ENCODE measurements around the gene ARSJ. TPM values are rescaled to one million over a fixed set of nuclear protein-coding genes. Genes with fewer than 3 reads are reported as not detected.

Gene ARSJ
- total and polyA plus RNA-seq, 2 of the 8 experiments (the other 6 are each of a cell fraction or from before 2014, with no cell fraction given) = 1.4 to 6.3 TPM

- ChIA-PET CTCF (ENCODE audit: partially characterized antibody) (interaction anchor here (0.6 to 2.1 kb wide), 4 partner anchors 19 to 79 kb away, joined by 3 to 4 read pairs (median 3); no protein-coding TSS in a partner anchor), POLR2A (ENCODE audit: partially characterized antibody) (no interaction called here)
- Histone ChIP-seq H3K4me3 (ENCODE audit: extremely low read depth in 1 of 4, insufficient read depth in 2 of 4, low read depth in 3 of 4, low read length in 4 of 4) (no peak overlapping the region), H4K91ac (replicated peaks; ENCODE audit: insufficient read length, low read length) (no peak overlapping the region), H3K23me2 (ENCODE audit: low read depth, low read length) (no peaks in the 10 kb centered on the region), H2AFZ (ENCODE audit: low read length) (no peak overlapping the region), H3K18ac (ENCODE audit: extremely low read depth, low read length) (no peak overlapping the region), H2BK120ac (replicated peaks; ENCODE audit: low read depth, low read length) (no peak overlapping the region), H2BK15ac (ENCODE audit: low read length) (no peak overlapping the region), H3K56ac (replicated peaks; ENCODE audit: insufficient read length, low read depth, low read length) (no peak overlapping the region), H2BK12ac (ENCODE audit: low read depth, low read length) (no peak overlapping the region), H4K5ac (ENCODE audit: insufficient read length, low read depth, low read length) (no peak overlapping the region), H3K79me1 (ENCODE audit: low read depth, low read length) (no peaks in the 10 kb centered on the region), H3K79me2 (ENCODE audit: control insufficient read depth in 1 of 2, insufficient read depth in 2 of 2, low read length in 2 of 2) (no peaks in the 10 kb centered on the region), H3K4me2 (ENCODE audit: insufficient read depth in 1 of 2, low read depth in 2 of 2, low read length in 2 of 2) (no peak overlapping the region), H3K4ac (replicated peaks; ENCODE audit: insufficient read length, low read depth, low read length) (no peak overlapping the region), H2AK5ac (ENCODE audit: low read depth, low read length) (no peak overlapping the region), H2BK5ac (ENCODE audit: low read depth, low read length) (no peak overlapping the region), H3K27me3 (replicated peaks in 1 of 4; ENCODE audit: control insufficient read depth in 3 of 4, extremely low read depth in 1 of 4, insufficient read depth in 3 of 4, low read length in 3 of 4) (no peaks in the 10 kb centered on the region), H3K14ac (ENCODE audit: insufficient read length) (no peak overlapping the region), H3K27ac (ENCODE audit: low read depth, low read length) (no peak overlapping the region), H3K9ac (replicated peaks in 1 of 4; ENCODE audit: extremely low read depth in 1 of 4, low read depth in 3 of 4, low read length in 3 of 4) (no peak overlapping the region), H4K8ac (ENCODE audit: extremely low read depth, insufficient read depth, low read length) (no peak overlapping the region), H2BK20ac (ENCODE audit: low read length) (no peak overlapping the region), H3K36me3 (ENCODE audit: control insufficient read depth in 2 of 4, insufficient read depth in 4 of 4, low read length in 3 of 4) (no peaks in the 10 kb centered on the region), H3K23ac (ENCODE audit: insufficient read length) (no peak overlapping the region), H3K9me3 (ENCODE audit: insufficient read depth in 2 of 2, low read depth in 1 of 2, low read length in 1 of 2) (no peaks in the 10 kb centered on the region), H3K4me1 (replicated peaks in 1 of 4; ENCODE audit: control insufficient read depth in 3 of 4, insufficient read depth in 4 of 4, low read length in 3 of 4) (peaks cover 2 to 10% (median 6%) of the 10 kb centered on the region in 4 experiments; a peak in 6 of 7 replicates), H4K20me1 (replicated peaks in 1 of 2; ENCODE audit: control insufficient read depth in 1 of 2, insufficient read depth in 2 of 2, low read length in 2 of 2) (no peaks in the 10 kb centered on the region)
- WGBS, 2 experiments (ENCODE audit: extremely low coverage in 1 of 2, insufficient coverage in 1 of 2, insufficient read length in 1 of 2, insufficient replicate concordance in 2 of 2, low coverage in 1 of 2, low lambda C conversion rate in 2 of 2, missing lambda C conversion rate in 1 of 2) = 82% methylated on average over 1 of the region's 1 CpG; no CpG with 5 or more reads in 1 of the 2 experiments
- FAIRE-seq (no peak), DNase-seq (ENCODE audit: low read depth in 1 of 2, low spot score in 2 of 2) (no peak)
- TF ChIP-seq SP1 (IDR thresholded peaks at IDR 0.05; ENCODE audit: low read depth, low read length) (no peak), EGR1 (IDR thresholded peaks at IDR 0.05; ENCODE audit: borderline replicate concordance, low read depth, low read length) (no peak), JUN (IDR thresholded peaks at IDR 0.05; ENCODE audit: low read depth, low read length) (no peak), ATF3 (IDR thresholded peaks at IDR 0.05; ENCODE audit: insufficient read depth, low read depth, low read length) (no peak), SAP30 (IDR thresholded peaks at IDR 0.05; ENCODE audit: insufficient read depth, insufficient replicate concordance, low read length) (no peak), RBBP5 (IDR thresholded peaks at IDR 0.05; ENCODE audit: borderline replicate concordance, low read depth, low read length) (no peak), POLR2AphosphoS5 (IDR thresholded peaks at IDR 0.05; ENCODE audit: low read depth, low read length) (no peak), SP2 (IDR thresholded peaks at IDR 0.05; ENCODE audit: low read length) (no peak), SIN3A (conservative IDR thresholded peaks at IDR 0.05 in 1 of 2, IDR thresholded peaks at IDR 0.05 in 1 of 2; ENCODE audit: low read depth in 1 of 2, low read length in 2 of 2) (no peak), EZH2 (IDR thresholded peaks at IDR 0.05; ENCODE audit: low read depth, low read length, severe bottlenecking) (no peak), GABPA (IDR thresholded peaks at IDR 0.05; ENCODE audit: borderline replicate concordance, insufficient read depth, low read length) (no peak), NRF1 (IDR thresholded peaks at IDR 0.05; ENCODE audit: low read depth, low read length) (no peak), HDAC2 (IDR thresholded peaks at IDR 0.05; ENCODE audit: borderline replicate concordance in 1 of 2, low read depth in 2 of 2, low read length in 2 of 2) (no peak)
Observed at GRCh38 chr4:113874480-113874879, 105.0 kb downstream of the ARSJ start.

All from H1 (cell line).